ENCODE data around the gene CKAP2.

The CKAP2 gene

DNA sequence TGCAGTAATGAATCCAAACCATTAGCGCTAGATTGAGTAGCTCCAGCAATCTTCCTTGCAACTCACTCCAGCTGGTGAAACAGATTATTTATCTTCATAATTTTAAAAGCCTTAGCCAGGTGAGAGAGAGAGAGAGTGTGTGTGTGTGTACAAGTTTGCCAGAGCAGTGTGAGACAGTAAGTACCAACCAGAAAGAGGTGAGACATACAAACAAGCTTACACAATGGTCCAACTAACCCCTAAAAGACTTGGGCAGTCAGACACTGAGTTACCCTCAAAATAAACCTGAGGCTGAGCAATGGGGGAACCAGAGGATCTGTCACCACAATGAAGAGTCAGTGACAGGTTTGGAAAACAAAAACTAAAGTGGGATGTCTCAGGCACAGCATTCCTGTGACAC lies 41.2 kb upstream of the CKAP2 start:
- H3K27ac ChIP-seq: no peak overlapping the region
- TF ChIP-seq, protein P1, sequence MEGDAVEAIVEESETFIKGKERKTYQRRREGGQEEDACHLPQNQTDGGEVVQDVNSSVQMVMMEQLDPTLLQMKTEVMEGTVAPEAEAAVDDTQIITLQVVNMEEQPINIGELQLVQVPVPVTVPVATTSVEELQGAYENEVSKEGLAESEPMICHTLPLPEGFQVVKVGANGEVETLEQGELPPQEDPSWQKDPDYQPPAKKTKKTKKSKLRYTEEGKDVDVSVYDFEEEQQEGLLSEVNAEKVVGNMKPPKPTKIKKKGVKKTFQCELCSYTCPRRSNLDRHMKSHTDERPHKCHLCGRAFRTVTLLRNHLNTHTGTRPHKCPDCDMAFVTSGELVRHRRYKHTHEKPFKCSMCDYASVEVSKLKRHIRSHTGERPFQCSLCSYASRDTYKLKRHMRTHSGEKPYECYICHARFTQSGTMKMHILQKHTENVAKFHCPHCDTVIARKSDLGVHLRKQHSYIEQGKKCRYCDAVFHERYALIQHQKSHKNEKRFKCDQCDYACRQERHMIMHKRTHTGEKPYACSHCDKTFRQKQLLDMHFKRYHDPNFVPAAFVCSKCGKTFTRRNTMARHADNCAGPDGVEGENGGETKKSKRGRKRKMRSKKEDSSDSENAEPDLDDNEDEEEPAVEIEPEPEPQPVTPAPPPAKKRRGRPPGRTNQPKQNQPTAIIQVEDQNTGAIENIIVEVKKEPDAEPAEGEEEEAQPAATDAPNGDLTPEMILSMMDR (conservative IDR thresholded peaks at IDR 0.05): no peak

- TF ChIP-seq, protein P1 (conservative IDR thresholded peaks at IDR 0.05): no peak
- H3K27ac ChIP-seq: no peak overlapping the region
These were observed 40.3 kb upstream of the CKAP2 start for GRCh38 chr13:52414963-52415362.

DNA sequence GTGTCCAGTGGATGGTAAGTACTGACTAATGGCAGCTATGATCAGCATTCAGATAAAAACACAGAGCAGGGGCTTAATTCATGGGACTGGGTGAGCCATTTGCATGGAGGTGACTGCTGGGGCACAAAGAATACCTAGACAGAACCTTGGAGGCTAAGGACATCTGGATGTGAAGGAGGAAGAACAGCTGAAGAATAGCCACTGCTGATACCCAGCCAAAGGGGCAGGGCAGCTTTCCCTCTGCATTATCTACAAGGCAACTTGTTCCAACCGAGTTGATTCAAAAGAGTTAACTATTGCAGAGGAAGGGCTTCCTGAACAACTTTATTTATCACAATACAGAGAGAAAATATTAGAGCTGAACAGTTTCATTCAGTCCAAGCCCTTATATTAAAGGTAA lies 36.2 kb upstream of the CKAP2 start:
- TF ChIP-seq, protein P1 (conservative IDR thresholded peaks at IDR 0.05): no peak
- no peak overlapping the region for H3K27ac ChIP-seq

- TF ChIP-seq, protein P1 (conservative IDR thresholded peaks at IDR 0.05): no peak
- H3K27ac ChIP-seq: no peak overlapping the region
These were observed 34.1 kb upstream of the CKAP2 start for GRCh38 chr13:52421216-52421615.

- TF ChIP-seq, protein P1 (conservative IDR thresholded peaks at IDR 0.05): no peak
- H3K27ac ChIP-seq: peak overlapping the region; percentile 59
These were observed 27.0 kb upstream of the CKAP2 start for GRCh38 chr13:52428295-52428694.

DNA sequence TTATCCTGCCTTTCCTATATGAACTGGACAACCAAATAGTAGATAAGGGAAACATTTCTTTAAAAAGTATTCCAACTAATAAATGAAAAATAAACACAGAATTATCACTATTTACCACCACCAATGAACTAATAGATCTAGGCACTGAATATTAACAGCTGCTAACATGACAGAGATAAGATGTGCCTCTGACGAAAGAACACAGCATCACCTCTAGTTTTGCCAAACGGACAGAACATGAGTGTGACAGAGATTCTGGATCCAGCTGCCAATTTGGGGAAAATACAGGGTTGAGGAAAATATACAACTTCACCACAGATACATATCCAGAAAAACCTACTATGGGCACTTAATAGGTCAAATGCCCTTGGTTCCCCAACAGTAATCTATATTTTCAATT lies 22.8 kb upstream of the CKAP2 start:
- TF ChIP-seq, protein P1 (conservative IDR thresholded peaks at IDR 0.05): no peak
- H3K27ac ChIP-seq: no peak overlapping the region

DNA sequence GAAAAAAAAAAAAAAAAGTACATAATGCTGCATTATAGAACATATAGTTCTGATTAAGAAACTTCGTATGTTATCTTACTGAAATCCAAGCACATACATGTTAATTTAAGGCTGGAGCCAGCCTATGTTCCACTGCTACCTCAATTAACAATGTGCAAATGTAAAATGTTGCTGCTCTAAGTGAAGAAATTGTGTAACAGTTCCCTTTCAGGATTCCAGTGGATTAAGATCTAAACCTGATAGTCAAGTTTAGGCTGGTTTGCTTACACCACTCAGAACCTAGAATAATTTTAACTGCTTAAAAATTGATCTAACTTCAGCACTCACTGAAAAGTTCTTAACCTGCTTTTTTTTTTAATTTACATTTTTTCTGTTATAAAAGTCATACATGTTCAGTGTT lies 9.0 kb upstream of the CKAP2 start:
- TF ChIP-seq, protein P1 (conservative IDR thresholded peaks at IDR 0.05): no peak
- H3K27ac ChIP-seq: no peak overlapping the region

GRCh38 chr13:52447354-52447753 lies 7.9 kb upstream of the CKAP2 start:
- no peak overlapping the region for H3K27ac ChIP-seq
- TF ChIP-seq, protein P1 (conservative IDR thresholded peaks at IDR 0.05): no peak

Data from VCaP (cell line).